Choroid plexus epithelial cell (primary cell): ENCODE results near the gene NKTR.
"Not testable (repeated sequence)": the region's sequence is repeated elsewhere in the genome, so short reads cannot be mapped to it uniquely, and the experiment has no call there.

Source experiments
- DNase-seq: peaks from one replicate; pipeline ENCODE4 v3.0.0-alpha.2; 2010; ENCODE audit warnings: low read depth
- H3K4me3 ChIP-seq: 2 replicates; pipeline ENCODE4 v1.5.1; 2011; ENCODE audit warnings: low read depth, mild to moderate bottlenecking, control low read depth, low read length, moderate library complexity
- CTCF ChIP-seq: conservative IDR thresholded peaks from 2 replicates; pipeline ENCODE4 v1.5.1; 2011; ENCODE audit warnings: low read depth, mild to moderate bottlenecking, control low read depth, inconsistent platforms, low read length, moderate library complexity

NKTR gene

DNA sequence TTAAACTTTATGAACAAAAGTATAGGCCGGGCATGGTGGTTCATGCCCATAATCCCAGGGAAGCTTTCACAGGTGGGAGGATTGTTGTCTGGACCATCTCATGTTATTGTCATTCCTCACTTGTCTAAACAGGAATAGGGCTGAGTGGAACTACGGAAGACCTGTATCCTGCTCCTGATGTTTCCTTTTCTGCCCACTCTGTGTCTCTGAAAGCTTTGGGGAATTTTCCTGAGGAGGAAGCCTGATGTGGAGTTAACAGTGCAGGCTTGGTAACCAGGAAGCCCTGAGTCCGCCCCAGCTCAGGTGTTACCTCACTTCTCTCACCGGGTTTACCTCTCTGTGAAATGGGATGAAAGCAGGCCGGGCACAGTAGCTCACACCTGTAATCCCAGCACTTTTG, 11.9 kb upstream of the NKTR start:
- no peak overlapping the region for H3K4me3 ChIP-seq
- DNase-seq, result no peak
- no peak for TF ChIP-seq CTCF

- TF ChIP-seq CTCF, result no peak
- DNase-seq, result no peak
- no peak overlapping the region for H3K4me3 ChIP-seq
Measured at GRCh38 chr3:42589382-42590109, 10.9 kb upstream of the NKTR start.

- TF ChIP-seq CTCF, result no peak
- peak; percentile 33 for DNase-seq
- peak overlapping the region; percentile 76 for H3K4me3 ChIP-seq
Measured at GRCh38 chr3:42590989-42591756, 9.3 kb upstream of the NKTR start.

DNA sequence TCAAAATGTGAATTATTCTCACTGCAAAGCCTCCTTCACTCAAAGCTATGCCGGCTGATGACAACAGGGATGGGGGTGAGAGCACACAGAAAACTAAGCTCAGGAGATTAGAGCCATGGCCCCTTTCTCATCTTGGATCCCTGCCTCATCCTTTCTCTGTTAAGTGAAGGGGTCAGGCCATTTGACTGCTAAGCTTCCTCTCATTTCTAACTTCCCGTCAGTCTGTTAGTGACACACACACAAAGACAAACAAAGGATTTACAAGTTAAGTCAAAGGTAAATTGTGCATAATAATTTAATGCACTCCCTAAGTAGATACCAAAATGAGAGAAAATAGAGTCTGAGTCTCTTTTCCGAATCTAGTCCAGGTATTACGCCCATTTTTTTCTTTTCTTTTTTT, 8.7 kb upstream of the NKTR start:
- TF ChIP-seq CTCF, result no peak
- DNase-seq, result no peak
- H3K4me3 ChIP-seq, result peak overlapping the region; percentile 76

GRCh38 chr3:42593635-42594034, 6.9 kb upstream of the NKTR start:
- no peak for TF ChIP-seq CTCF
- no peak for DNase-seq
- H3K4me3 ChIP-seq, result no peak overlapping the region

GRCh38 chr3:42595682-42596081, 4.8 kb upstream of the NKTR start:
- no peak overlapping the region for H3K4me3 ChIP-seq
- TF ChIP-seq CTCF, result no peak
- DNase-seq, result no peak

DNA sequence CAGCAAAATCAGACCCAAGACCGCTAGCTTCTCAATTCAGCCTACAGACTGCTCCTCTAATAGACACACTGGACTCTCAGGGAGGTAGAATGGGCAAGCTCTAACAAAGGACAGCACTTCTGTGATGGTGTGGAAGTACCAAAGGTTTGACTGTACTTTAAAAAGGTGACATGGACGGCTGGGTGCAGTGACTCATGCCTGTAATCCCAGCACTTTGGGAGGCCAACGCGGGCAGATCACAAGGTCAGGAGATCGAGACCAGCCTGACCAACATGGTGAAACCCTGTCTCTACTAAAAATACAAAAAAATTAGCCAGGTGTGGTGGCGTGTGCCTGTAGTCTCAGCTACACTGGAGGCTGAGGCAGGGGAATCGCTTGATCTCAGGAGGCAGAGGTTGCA, 3.4 kb upstream of the NKTR start:
- H3K4me3 ChIP-seq, result not testable (repeated sequence)

More for the DNA sequence above, 3.4 kb upstream of the NKTR start:
- not testable (repeated sequence) for DNase-seq
